CD4-positive, alpha-beta T cell treated with Interleukin-17A for 4 hours (primary cell): ENCODE results near the gene ERG.
A peak's percentile ranks its signal among the peaks of the same experiment; 100 is the strongest.

Source experiments
- DNase-seq: peaks from one replicate; pipeline ENCODE4 v3.0.0-alpha.2; 2020; ENCODE audit warnings: mixed read lengths

ERG gene

DNA sequence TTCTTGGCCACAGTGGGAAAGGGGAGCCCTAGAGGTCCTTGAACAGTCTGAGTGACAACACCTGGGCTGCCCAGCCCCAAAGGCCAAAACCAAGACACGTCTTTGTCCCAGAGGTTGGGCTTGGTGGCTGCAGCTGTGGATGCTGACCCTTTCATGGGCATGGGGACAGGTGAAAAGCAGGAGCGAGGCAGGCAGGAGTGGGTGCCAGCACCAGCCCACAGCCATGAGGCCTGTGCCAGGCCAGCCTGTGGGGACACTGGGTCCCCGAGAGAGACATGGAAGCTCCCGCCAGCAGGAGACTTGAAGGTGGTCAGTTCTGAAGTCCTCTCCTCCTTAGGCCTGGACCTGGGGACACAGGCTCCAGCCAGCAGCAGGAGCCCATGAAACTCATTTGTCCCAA, 142.9 kb downstream of the ERG start:
- no peak for DNase-seq

DNA sequence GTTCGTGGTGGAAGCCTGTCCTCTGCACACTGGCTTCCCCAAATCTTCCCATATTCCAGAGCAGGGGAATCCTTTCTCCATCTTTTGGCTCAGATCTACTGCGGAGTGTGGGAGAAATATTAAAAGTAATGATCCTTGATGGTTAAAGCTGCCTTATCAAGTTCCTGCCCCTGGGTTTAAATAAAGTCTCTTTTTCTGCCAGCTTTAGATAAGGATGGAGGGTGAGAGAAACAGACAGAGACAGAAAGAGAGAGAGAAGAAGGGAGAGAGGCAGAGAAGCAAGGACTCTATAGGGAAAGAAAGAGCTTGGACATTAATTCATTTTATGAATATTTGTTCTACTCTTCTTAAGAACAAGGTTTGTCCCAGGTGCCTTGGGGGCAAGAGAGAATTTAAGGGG, 143.5 kb downstream of the ERG start:
- no peak for DNase-seq

DNA sequence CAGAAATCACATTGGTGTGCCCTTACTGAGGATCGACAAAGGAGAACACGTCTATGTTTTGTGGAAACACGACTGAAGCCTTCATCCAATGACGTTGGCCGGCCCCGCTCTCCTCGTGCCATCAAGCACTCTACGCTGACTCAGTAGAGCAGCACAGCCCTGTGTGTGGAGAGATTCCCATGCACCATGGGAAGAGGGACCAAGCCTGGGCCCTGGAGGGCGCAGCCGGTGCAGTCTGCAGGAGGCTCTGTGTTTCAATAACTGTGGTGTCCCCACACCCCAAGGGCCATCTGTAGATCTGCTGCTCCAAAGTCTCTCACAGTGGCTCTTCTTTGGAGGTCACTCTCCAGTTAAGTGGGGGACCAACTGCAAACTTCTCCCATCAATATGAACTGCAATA, 144.0 kb downstream of the ERG start:
- no peak for DNase-seq

DNA sequence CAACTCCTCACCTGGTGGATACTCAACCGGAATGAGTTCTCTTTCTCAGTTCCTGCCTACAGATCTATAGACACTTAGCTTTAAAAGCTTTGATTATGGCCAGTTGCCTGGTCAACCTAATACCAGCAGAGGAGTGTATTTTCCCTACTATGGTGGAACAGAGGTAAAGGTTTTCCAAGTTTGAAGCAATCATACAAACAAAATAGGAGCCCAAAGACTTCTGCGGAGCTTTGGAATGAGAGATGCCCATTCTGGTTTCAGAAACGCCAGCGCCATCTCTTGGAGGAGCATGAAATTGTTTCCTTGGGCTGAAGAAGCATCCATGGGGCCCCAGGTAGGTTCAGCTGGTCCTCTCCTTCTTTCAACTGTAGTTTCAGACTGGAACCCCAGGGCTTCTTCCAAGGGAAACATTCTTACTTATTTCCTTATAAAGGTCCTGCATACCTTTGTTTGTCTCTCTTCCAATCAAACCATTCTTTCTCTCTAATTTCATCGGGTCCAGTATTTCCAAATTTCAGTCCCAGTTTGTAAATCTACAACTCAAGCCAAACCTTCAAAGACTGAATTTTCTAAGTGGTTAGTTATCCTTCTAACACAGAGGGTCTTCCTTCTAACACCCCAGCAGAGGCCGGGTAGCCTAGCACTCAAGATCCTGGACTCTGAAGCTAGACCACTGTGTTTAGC, 145.6 kb downstream of the ERG start:
- peak; percentile 74 for DNase-seq

DNA sequence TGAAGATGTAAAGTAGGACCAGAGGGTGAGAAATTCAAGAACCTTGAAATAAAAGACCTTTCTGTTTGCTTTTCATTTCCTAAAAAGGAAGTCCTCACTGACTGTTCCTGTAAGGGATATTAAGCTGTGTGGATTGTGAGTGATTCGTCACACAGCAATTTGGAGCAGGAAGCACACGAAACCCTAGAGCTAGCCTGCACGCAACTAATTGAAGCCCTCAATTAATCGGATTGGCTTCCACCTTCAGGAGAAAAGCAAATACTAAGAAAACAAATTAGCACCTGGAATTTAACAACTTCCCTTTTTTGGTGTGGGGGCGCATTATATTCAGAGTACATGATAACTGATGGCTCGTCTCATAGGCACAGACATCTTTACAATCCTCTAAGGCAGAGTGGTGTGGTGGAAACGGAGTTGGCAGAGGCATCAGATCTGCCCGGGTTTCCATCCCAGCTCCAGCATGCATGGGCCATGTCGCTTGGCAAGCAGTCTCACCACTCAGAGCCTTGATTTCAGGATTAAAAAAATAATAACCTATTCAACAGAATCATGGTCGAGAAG, 146.2 kb downstream of the ERG start:
- peak; percentile 25 for DNase-seq

DNA sequence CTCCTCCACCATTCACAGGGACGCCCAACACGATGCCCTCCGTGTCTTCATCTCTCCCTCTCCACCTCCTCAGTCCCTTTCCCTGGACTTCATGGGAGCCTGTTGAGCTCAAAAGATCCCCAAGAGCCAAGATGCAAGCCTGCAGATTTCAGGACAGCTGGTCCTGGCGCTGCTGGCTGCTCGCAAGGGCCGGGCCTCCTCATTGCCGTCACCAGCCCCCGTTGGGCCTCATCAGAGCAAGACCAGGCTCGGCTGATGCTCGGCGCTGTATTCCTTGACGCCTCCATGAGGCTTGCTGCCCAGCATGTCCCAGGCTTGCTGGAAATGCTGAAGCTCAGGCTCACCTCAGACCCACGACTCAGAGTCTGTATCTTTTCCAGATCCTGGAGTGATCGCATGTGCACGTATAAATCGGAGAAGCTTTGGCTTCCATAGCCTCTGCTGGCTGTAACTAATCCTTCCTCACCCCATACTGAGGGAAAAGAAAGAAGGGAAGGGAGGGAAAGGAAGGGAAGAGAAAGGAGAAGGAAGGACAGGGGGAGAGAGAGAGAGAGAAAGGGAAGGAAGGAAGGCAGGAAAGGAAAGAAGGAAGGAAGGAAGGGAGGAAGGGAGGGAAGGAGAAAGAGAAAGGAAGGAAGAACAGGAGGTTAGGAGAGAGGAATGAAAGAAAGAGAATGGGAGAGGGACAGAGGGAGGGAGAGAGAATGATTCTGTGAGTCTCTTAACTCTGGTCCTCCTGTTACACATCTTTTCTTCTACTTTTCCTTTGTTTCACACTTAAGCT, 146.9 kb downstream of the ERG start:
- no peak for DNase-seq

DNA sequence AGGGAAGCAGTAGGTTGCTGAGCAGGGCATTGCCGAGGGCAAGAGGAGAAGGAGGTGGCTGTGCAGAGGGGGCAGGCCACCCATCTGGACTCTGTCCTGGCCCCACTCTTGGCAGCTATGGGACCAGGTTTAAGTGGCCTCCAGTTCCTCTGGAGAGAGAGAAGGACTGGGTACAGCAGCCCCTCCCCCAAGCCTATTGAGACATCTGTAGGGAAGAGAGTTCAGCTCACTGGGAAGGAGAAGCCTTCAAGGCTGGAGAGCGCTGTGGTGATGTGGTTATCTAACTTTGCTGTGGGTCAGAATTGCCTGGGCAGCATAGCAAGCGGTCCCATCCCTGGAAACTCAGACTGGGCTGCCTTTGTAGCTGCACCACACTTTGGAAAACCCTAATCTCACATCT, 147.6 kb downstream of the ERG start:
- DNase-seq: no peak

DNA sequence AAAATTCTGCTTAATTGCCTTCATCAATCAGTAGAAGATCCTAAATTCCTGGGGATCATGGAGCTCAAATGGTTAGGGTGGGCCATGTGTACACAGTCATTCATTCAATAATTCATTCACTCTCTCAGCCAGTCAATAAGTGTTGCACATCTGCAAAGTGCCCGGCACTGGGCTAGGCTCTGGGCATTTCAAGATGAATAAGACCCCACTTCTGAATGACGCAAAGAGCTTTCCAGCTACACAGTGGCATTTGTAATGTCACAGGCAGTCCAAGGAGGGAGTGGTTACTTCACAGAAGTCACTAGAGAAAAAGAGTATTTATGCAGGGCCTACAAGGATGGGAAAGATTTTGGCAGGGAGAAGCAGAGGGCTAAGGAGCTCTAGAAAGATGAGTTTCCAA, 148.3 kb downstream of the ERG start:
- no peak for DNase-seq

DNA sequence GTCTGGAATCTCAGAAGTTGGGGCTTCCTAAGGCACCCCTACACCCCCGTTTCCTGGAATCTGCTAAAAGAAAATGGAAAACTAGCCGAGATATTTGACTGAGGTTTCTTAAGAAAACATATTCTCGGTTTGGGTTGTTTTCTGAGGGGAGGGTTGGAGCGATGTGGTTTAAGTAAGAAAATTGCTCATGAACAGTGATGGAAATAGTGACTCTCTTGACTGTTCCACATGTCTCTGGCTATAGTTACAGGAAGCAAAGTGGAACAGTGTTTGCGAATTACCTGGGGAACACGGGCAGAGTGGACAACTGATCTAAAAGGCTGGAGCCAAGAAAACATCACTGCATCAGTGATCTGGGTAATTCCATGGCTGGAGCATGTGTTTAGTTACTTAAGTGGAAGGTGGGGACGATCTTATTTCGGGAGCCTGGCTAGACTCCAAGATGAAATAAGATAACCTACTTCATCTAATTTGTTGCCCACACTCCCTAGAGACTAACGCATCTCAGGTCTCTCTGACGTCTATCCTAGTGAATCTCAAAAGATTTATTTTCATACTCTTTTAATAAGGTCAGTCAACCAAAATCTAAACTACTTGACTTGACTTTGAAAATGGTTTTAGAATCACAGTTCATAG, 149.0 kb downstream of the ERG start:
- no peak for DNase-seq

DNA sequence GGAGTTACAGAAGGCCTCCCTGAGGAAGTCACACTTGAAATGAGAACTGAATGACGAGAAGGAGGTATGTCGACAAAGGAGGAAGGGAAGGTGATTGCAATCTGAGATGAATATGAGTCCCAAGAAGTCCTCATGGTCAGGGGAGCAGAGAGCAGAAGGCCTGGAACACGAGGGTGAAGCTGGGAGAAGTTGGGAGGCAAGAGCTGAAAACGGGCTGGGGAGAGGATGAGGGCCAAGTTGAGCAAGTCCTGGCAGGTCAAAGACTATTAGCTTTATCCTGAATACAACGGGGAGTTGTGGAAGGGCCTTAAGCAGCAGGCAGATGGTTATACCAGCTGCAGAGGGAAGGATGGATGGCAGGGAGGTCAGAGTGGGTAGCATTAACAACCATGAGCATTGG, 152.0 kb downstream of the ERG start:
- DNase-seq: no peak

DNA sequence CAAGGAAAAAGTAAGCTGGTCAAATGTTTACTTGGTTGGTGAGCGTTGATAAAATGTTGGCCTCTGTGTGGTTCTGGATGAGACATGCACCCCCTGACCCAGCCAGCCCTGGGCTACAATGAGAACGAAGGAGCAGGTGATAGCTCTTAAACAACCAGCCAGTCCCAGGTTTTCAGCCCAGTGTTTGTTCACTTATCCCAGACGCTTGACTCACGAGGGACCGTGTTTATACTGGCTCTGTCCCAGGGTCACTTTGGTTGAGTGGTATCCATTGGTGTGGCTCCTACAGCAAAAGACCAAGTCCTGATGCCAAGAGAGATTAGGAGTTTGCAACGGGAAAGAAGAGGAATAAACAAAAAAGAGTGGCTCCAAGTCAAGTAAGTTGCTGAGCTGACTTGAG, 154.6 kb downstream of the ERG start:
- no peak for DNase-seq

DNA sequence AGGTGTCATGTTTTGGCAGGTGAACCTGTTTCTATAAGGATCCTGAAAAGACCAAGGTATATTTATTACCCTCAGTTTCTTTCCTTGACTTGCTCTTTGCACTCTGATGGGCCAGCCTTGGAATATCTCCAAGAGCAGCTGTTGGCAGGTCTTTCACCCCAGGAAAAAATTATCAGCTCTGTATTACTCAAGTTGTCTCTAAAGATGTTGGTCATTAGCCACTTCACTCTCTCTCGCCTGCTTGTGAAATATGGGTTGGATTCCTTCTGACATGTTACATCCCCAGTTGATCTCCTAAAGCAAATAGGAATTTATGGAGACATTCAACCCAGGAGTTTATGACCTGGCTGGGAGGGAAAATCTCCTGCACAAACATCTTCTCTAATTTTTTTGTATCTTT, 155.5 kb downstream of the ERG start:
- DNase-seq: no peak

DNA sequence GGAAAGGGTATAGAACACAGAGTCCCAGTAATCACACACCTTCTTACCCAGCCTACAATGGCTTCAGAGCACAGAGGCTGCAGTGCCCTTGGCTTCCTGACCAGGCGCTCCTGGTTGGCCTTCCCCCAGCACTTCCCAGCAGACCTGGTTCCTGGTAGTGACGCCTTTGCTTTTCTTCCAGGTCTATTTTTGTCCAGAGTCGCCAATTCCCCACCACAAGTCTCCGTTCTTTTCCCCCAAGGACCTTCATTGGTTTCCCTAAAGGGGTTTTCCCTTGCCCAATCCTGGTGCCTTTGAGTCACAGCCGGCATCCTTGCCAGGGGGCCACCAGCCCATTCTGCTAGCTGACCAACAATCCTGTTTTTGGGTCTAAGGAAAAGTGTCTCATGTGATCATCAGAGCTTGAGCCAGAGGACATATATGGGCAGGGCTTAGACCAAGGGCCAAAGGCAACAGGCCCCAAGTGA, 156.7 kb downstream of the ERG start:
- no peak for DNase-seq

DNA sequence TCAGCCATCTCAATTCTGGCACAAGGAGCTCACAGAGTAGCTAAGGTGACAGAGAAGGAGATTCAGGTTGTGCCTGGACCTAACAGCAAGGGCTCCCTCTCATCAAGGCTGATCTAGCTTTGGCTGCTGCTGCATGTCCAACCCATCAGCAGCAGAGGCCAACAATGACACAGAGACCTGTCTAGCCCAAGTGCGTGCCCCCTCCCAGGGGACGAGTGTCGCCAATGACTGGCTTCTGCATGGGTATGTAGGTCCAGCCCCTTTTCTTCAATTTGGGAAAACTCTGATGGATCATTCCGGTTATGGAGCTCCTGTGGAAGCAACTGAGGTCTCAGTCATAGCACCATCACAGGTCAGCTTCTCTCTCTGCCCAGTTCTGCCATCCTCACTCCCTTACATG, 158.1 kb downstream of the ERG start:
- no peak for DNase-seq

DNA sequence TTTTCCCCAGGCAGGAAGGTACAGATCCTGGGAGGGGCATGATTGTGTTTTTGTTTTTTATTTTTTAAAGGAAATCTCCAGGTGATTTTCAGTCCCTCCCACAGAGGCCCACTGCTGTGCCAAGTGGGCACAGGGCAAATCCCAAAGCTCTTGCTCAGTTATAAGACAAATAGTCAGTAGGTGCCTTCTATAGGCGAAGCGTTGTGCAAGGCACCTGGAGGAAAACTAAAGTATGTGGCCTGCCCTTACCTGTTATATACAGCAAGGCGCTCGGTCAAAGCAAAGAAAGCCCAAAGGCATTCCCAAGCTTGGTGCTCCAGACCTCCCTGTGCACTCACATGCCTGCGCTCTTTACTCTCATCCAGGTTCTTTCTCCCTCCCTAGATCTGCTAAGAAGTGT, 160.5 kb downstream of the ERG start:
- DNase-seq: no peak

DNA sequence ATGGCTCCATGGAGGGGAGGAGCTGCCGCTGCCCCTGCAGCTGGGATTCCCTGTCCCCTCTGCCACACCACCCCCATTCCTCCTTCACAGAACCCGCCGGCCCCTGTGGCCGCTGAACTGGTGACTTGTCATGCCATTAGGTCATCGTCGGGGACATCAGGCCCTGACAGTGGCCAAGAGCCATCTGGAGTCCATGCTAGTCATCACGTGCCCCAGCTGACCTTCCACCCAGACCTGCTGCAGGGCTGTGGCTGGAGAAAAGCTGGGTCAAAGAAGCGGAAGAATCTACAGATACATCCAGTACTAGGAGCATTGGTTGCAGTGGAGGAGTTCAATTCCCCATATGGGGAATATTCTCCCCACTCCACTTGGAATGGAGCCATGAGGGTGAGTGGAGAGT, 163.4 kb downstream of the ERG start:
- no peak for DNase-seq

DNA sequence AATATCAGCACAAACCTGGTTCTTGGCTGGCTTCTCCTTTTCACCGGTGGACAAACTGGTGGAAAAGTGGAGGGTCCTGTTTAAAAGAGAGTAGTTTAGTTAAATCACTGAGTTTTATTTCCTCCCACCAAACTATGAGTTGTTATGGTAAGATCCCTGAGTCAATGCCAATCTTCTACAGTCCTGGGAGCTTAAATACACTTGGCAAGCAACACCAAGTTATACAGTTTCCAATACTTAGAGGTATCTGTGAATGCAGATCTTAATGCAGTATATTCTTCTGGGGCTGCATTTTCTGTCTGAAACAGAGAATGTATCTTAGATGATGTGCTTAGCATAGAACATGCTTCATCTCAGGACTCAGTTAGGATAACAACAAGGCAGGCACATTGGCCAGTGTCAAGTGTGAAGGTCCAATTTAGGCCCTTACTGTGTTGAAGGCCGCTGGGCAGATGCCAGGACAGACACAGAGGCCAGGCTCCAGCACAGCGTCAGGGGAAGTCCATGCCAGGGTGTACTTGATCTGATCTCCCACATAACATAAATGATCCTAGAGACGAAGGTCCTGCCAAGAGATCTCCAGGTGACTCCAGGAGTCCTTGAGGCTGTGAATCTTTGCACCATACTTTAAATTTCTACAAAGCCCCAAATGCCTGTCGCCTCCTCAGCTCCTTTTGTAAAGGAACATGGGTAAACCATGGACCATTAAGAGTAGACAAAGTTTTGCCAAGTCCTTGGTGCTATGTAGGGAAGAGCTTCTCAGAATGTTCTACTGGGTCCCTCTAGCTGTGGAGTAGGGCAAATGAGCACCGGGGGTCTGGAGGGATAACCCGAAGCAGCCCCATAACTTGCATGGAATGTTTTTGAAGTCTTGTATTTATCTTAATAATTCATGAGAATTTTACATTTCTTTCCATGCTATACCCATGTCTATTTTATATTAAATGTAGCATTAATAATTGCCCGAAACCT, 164.7 kb downstream of the ERG start:
- peak; percentile 13 for DNase-seq

DNA sequence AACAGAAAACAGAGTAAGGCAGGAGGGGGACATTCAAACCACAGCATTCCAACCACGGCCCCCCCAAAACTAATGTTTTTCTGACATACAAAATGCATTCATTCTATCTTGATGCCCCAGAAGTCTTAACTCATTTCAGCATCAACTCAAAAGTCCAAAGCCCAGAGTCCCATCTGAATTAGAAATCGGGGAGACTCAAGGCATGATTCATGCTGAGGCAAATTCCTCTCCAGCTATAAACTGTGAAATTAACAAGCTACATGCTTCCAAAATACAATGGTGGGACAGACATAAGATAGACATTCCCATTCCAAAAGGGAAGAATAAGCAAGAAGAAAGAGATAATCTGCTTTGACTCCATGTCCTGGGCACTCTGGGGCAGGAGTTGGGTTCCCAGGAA, 167.6 kb downstream of the ERG start:
- no peak for DNase-seq
